Smooth muscle cell (in vitro differentiated cells): ENCODE measurements around the gene HTT. TPM values are rescaled to one million over a fixed set of nuclear protein-coding genes. Genes with fewer than 3 reads are reported as not detected.

ENCODE experiments used
- DNase-seq: peaks from one replicate; lab custom pipeline; 2025; ENCODE audit not compliant: unreplicated experiment; lab: John Stamatoyannopoulos, UW
- H2AFZ ChIP-seq: fragments of 200-600 bp; sonication (generic); 2 replicates; pipeline ENCODE4 v1.6.0; 2016; ENCODE audit warnings: antibody characterized with exemption, low read depth, mild to moderate bottlenecking
- H3F3A ChIP-seq: fragments of 200-600 bp; sonication (generic); 2 replicates; pipeline ENCODE4 v1.6.0; 2017; ENCODE audit warnings: antibody characterized with exemption, low read depth
- H3K27ac ChIP-seq: fragments of 200-600 bp; sonication (generic); 2 replicates; pipeline ENCODE4 v1.5.1; 2016; ENCODE audit warnings: low read depth, mild to moderate bottlenecking
- H3K27me3 ChIP-seq: fragments of 200-600 bp; sonication (generic); 2 replicates; pipeline ENCODE4 v1.6.1; 2016; ENCODE audit warnings: low read depth, mild to moderate bottlenecking
- H3K36me3 ChIP-seq: fragments of 200-600 bp; sonication (generic); 2 replicates; pipeline ENCODE4 v1.5.1; 2016; ENCODE audit warnings: low read depth
- H3K4me1 ChIP-seq: fragments of 200-600 bp; sonication (generic); 2 replicates; pipeline ENCODE4 v1.5.1; 2016; ENCODE audit warnings: low read depth
- H3K4me2 ChIP-seq: fragments of 200-600 bp; sonication (generic); 2 replicates; pipeline ENCODE4 v1.6.0; 2016; ENCODE audit warnings: mild to moderate bottlenecking
- H3K4me3 ChIP-seq: fragments of 200-600 bp; sonication (generic); 2 replicates; pipeline ENCODE4 v1.5.1; 2016; ENCODE audit warnings: mild to moderate bottlenecking
- H3K79me2 ChIP-seq: fragments of 200-600 bp; sonication (generic); 2 replicates; pipeline ENCODE4 v1.6.0; 2016; ENCODE audit warnings: low read depth, mild to moderate bottlenecking
- H3K9ac ChIP-seq: fragments of 200-600 bp; sonication (generic); 2 replicates; pipeline ENCODE4 v1.6.0; 2016; ENCODE audit warnings: low read depth
- H3K9me3 ChIP-seq: fragments of 200-600 bp; sonication (generic); replicated peaks from 2 replicates; pipeline ENCODE4 v1.5.1; 2016; ENCODE audit warnings: low read depth
- H4K20me1 ChIP-seq: fragments of 200-600 bp; sonication (generic); 2 replicates; pipeline ENCODE4 v1.6.0; 2016; ENCODE audit warnings: low read depth
- CTCF ChIP-seq: fragments of 200-600 bp; sonication (generic); IDR thresholded peaks from 2 replicates; pipeline ENCODE4 v1.5.1; 2017; ENCODE audit warnings: borderline replicate concordance, mild to moderate bottlenecking, antibody characterized with exemption; ENCODE audit not compliant: insufficient read depth, poor library complexity, severe bottlenecking
- WGBS: methylation state at CpG from one replicate; pipeline ENCODE4 v1.1.7; 2016; ENCODE audit warnings: low lambda C conversion rate; 5-methylcytosine and 5-hydroxymethylcytosine counted together
- polyA plus RNA-seq: library from polyadenylated mRNA; unstranded; fragments of >200 nt; fragmentation: Nextera tagmentation; extraction: Ambion mirVana; gene quantifications from 2 replicates; pipeline ENCODE4 v1.2.1, GENCODE V29; 2016
- total RNA-seq: library from RNA; depleted of rRNA; stranded (reverse); fragments of >200 nt; gene quantifications from 2 replicates; pipeline ENCODE4 v1.2.3, GENCODE V29; 2014

The HTT gene
- total and polyA plus RNA-seq, 2 experiments from 2014 or later, result 7.1 to 16.4 TPM

- Histone ChIP-seq H3K4me3 (no peak overlapping the region), H3F3A (peaks cover 24% of the 10 kb centered on the region), H4K20me1 (no peaks in the 10 kb centered on the region), H3K9ac (peak overlapping the region; percentile 87), H3K27me3 (no peaks in the 10 kb centered on the region), H3K4me1 (peaks cover 6% of the 10 kb centered on the region), H3K79me2 (no peaks in the 10 kb centered on the region), H3K4me2 (peak overlapping the region; percentile 70), H3K9me3 (no peaks in the 10 kb centered on the region), H2AFZ (no peak overlapping the region), H3K36me3 (no peaks in the 10 kb centered on the region), H3K27ac (peak overlapping the region; percentile 98)
- no peak for DNase-seq
- TF ChIP-seq CTCF, result no peak
- WGBS, result 38% methylated on average over 7 of the region's 7 CpGs
These were observed 49.7 kb downstream of the HTT start for GRCh38 chr4:3124070-3124767.

- H3K4me2 ChIP-seq, result no peak overlapping the region
- no peaks in the 10 kb centered on the region for H3K79me2 ChIP-seq
- peaks cover 4% of the 10 kb centered on the region for H3K36me3 ChIP-seq
- H3K27me3 ChIP-seq, result no peaks in the 10 kb centered on the region
- peaks cover 6% of the 10 kb centered on the region for H3K4me1 ChIP-seq
- no peak overlapping the region for H2AFZ ChIP-seq
- H3K9ac ChIP-seq, result no peak overlapping the region
- no peak overlapping the region for H3K27ac ChIP-seq
- no peaks in the 10 kb centered on the region for H4K20me1 ChIP-seq
- no peak for TF ChIP-seq CTCF
- no peak for DNase-seq
- no peak overlapping the region for H3K4me3 ChIP-seq
- peaks cover 24% of the 10 kb centered on the region for H3F3A ChIP-seq
- WGBS, result 96% methylated on average over 7 of the region's 7 CpGs
- no peaks in the 10 kb centered on the region for H3K9me3 ChIP-seq
These were observed 52.6 kb downstream of the HTT start for GRCh38 chr4:3127112-3127511.

- DNase-seq, result no peak
- no peaks in the 10 kb centered on the region for H3K9me3 ChIP-seq
- H3F3A ChIP-seq, result peaks cover 19% of the 10 kb centered on the region
- H3K4me1 ChIP-seq, result no peaks in the 10 kb centered on the region
- no peak overlapping the region for H3K4me2 ChIP-seq
- H3K27ac ChIP-seq, result no peak overlapping the region
- WGBS, result 100% methylated on average over 2 of the region's 2 CpGs
- peaks cover 7% of the 10 kb centered on the region for H3K36me3 ChIP-seq
- no peak overlapping the region for H3K9ac ChIP-seq
- H4K20me1 ChIP-seq, result no peaks in the 10 kb centered on the region
- H2AFZ ChIP-seq, result no peak overlapping the region
- no peak overlapping the region for H3K4me3 ChIP-seq
- TF ChIP-seq CTCF, result no peak
- H3K27me3 ChIP-seq, result no peaks in the 10 kb centered on the region
- no peaks in the 10 kb centered on the region for H3K79me2 ChIP-seq
These were observed 53.6 kb downstream of the HTT start for GRCh38 chr4:3128058-3128457.

GRCh38 chr4:3128976-3129375 lies 54.5 kb downstream of the HTT start:
- Histone ChIP-seq H3F3A (peaks cover 11% of the 10 kb centered on the region), H2AFZ (no peak overlapping the region), H4K20me1 (no peaks in the 10 kb centered on the region), H3K9ac (no peak overlapping the region), H3K79me2 (no peaks in the 10 kb centered on the region), H3K4me3 (no peak overlapping the region), H3K27ac (no peak overlapping the region), H3K9me3 (no peaks in the 10 kb centered on the region), H3K27me3 (no peaks in the 10 kb centered on the region), H3K4me2 (no peak overlapping the region), H3K36me3 (peaks cover 7% of the 10 kb centered on the region), H3K4me1 (no peaks in the 10 kb centered on the region)
- no peak for TF ChIP-seq CTCF
- DNase-seq, result no peak
- WGBS, result 63% methylated on average over 1 of the region's 1 CpG
